Testis (tissue), 2 donors: ENCODE measurements around the gene SYT5.

ENCODE experiments used
- POLR2A ChIP-seq: fragments of 450-650 bp; IDR thresholded peaks from one replicate; pipeline ENCODE4 v1.6.1; 2017; ENCODE audit warnings: antibody characterized with exemption, mild to moderate bottlenecking, moderate library complexity
- TF ChIP-seq, protein P1 (sequence below), 3 experiments: fragments of 450-650 bp in 2 of 3; fragments of 200-600 bp in 1 of 3; sonication (generic) in 1 of 3; IDR thresholded peaks; one replicate each; pipeline ENCODE4 v1.5.1; 2016 to 2019; ENCODE audit warnings: antibody characterized with exemption in 3 of 3, mild to moderate bottlenecking in 2 of 3, moderate library complexity in 1 of 3

GRCh38 chr19:55153652-55154264, 26.3 kb downstream of the SYT5 start:
- TF ChIP-seq, protein P1, sequence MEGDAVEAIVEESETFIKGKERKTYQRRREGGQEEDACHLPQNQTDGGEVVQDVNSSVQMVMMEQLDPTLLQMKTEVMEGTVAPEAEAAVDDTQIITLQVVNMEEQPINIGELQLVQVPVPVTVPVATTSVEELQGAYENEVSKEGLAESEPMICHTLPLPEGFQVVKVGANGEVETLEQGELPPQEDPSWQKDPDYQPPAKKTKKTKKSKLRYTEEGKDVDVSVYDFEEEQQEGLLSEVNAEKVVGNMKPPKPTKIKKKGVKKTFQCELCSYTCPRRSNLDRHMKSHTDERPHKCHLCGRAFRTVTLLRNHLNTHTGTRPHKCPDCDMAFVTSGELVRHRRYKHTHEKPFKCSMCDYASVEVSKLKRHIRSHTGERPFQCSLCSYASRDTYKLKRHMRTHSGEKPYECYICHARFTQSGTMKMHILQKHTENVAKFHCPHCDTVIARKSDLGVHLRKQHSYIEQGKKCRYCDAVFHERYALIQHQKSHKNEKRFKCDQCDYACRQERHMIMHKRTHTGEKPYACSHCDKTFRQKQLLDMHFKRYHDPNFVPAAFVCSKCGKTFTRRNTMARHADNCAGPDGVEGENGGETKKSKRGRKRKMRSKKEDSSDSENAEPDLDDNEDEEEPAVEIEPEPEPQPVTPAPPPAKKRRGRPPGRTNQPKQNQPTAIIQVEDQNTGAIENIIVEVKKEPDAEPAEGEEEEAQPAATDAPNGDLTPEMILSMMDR (IDR thresholded peaks at IDR 0.05), result no peak
- no peak for TF ChIP-seq POLR2A
